ENCODE data around the gene PLXDC1. TPM values are rescaled to one million over a fixed set of nuclear protein-coding genes. Genes with fewer than 3 reads are reported as not detected.

Gene PLXDC1
- total and polyA plus RNA-seq, 2 of the 8 experiments (the other 6 are each of a cell fraction or from before 2014, with no cell fraction given): 4.1 to 14.6 TPM

DNA sequence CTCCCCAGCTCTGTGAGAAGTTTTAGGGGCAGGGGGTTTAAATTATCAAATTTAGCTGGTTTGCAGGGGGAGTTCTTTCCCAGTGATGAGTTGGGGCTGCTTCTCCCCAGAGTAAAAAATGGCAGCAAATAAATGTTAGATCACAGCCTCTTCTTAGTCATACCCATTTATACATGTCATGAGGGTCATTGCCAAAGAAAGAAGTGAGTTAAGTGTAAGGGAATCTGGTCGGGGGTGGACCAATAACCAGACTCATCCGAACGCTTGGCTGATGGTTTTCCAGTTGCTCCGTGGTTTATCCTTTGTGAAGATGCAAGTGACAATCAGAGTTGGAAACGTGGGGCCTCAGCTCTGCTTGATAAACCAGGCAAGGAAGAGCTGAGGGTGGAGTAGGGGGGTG, 87.1 kb downstream of the PLXDC1 start:
- POLR2A ChIA-PET (ENCODE audit: partially characterized antibody): interaction anchor here (1.5 to 2.9 kb wide), 4 partner anchors 10 to 113 kb away, joined by 3 to 8 read pairs (median 5); no protein-coding TSS in a partner anchor
- Histone ChIP-seq H2AFZ (ENCODE audit: low read length) (no peak overlapping the region), H3K27me3 (replicated peaks in 1 of 4; ENCODE audit: control insufficient read depth in 3 of 4, extremely low read depth in 1 of 4, insufficient read depth in 3 of 4, low read length in 3 of 4) (no peaks in the 10 kb centered on the region), H2BK120ac (replicated peaks; ENCODE audit: low read depth, low read length) (no peak overlapping the region), H3K18ac (ENCODE audit: extremely low read depth, low read length) (no peak overlapping the region), H2BK20ac (ENCODE audit: low read length) (0 out of 2 replicates have a peak overlapping the region, but pooled peaks have one; percentile 15), H3K14ac (ENCODE audit: insufficient read length) (no peak overlapping the region), H3K79me2 (ENCODE audit: control insufficient read depth in 1 of 2, insufficient read depth in 2 of 2, low read length in 2 of 2) (no peaks in the 10 kb centered on the region), H2AK5ac (ENCODE audit: low read depth, low read length) (no peak overlapping the region), H3K23me2 (ENCODE audit: low read depth, low read length) (no peaks in the 10 kb centered on the region), H3K27ac (ENCODE audit: low read depth, low read length) (no peak overlapping the region), H3K79me1 (ENCODE audit: low read depth, low read length) (no peaks in the 10 kb centered on the region), H4K20me1 (replicated peaks in 1 of 2; ENCODE audit: control insufficient read depth in 1 of 2, insufficient read depth in 2 of 2, low read length in 2 of 2) (peaks cover 0 to 2% of the 10 kb centered on the region in 2 experiments), H4K8ac (ENCODE audit: extremely low read depth, insufficient read depth, low read length) (no peak overlapping the region), H3K4ac (replicated peaks; ENCODE audit: insufficient read length, low read depth, low read length) (no peak overlapping the region), H2BK5ac (ENCODE audit: low read depth, low read length) (no peak overlapping the region), H3K4me2 (ENCODE audit: insufficient read depth in 1 of 2, low read depth in 2 of 2, low read length in 2 of 2) (no peak overlapping the region), H3K9me3 (ENCODE audit: insufficient read depth in 2 of 2, low read depth in 1 of 2, low read length in 1 of 2) (no peaks in the 10 kb centered on the region), H3K9ac (replicated peaks in 1 of 4; ENCODE audit: extremely low read depth in 1 of 4, low read depth in 3 of 4, low read length in 3 of 4) (no peak overlapping the region), H4K5ac (ENCODE audit: insufficient read length, low read depth, low read length) (no peak overlapping the region), H3K23ac (ENCODE audit: insufficient read length) (no peak overlapping the region), H3K4me1 (replicated peaks in 1 of 4; ENCODE audit: control insufficient read depth in 3 of 4, insufficient read depth in 4 of 4, low read length in 3 of 4) (peaks cover 3 to 13% (median 9%) of the 10 kb centered on the region in 4 experiments; a peak in 6 of 7 replicates), H3K4me3 (ENCODE audit: extremely low read depth in 1 of 4, insufficient read depth in 2 of 4, low read depth in 3 of 4, low read length in 4 of 4) (no peak overlapping the region), H4K91ac (replicated peaks; ENCODE audit: insufficient read length, low read length) (no peak overlapping the region), H2BK12ac (ENCODE audit: low read depth, low read length) (peak overlapping the region; percentile 46; the same call in 1 of the 2 replicates), H2BK15ac (ENCODE audit: low read length) (no peak overlapping the region), H3K56ac (replicated peaks; ENCODE audit: insufficient read length, low read depth, low read length) (no peak overlapping the region), H3K36me3 (ENCODE audit: control insufficient read depth in 2 of 4, insufficient read depth in 4 of 4, low read length in 3 of 4) (no peaks in the 10 kb centered on the region)
- CTCF ChIA-PET (ENCODE audit: partially characterized antibody): interaction anchor here (0.6 to 6.3 kb wide), 12 partner anchors 8 to 142 kb away, joined by 3 to 49 read pairs (median 4); partner anchors contain the start of gene PLXDC1
- 79% methylated on average over 5 of the region's 5 CpGs; no CpG with 5 or more reads in 1 of the 2 experiments for WGBS, 2 experiments (ENCODE audit: extremely low coverage in 1 of 2, insufficient coverage in 1 of 2, insufficient read length in 1 of 2, insufficient replicate concordance in 2 of 2, low coverage in 1 of 2, low lambda C conversion rate in 2 of 2, missing lambda C conversion rate in 1 of 2)
- no peak for DNase-seq (ENCODE audit: low read depth in 1 of 2, low spot score in 2 of 2)
- FAIRE-seq: no peak
- TF ChIP-seq RXRA (IDR thresholded peaks at IDR 0.05; ENCODE audit: insufficient read depth, low read depth, low read length): no peak

All from H1 (cell line).